Measurements from ENCODE around the gene ZNRF2. TPM values are rescaled to one million over a fixed set of nuclear protein-coding genes. Genes with fewer than 3 reads are reported as not detected.
"Not testable (repeated sequence)": the region's sequence is repeated elsewhere in the genome, so short reads cannot be mapped to it uniquely, and the experiment has no call there.

Gene ZNRF2
- polyA plus RNA-seq, 5 donors = 10.9 to 16.4 (median 11.8) TPM

DNA sequence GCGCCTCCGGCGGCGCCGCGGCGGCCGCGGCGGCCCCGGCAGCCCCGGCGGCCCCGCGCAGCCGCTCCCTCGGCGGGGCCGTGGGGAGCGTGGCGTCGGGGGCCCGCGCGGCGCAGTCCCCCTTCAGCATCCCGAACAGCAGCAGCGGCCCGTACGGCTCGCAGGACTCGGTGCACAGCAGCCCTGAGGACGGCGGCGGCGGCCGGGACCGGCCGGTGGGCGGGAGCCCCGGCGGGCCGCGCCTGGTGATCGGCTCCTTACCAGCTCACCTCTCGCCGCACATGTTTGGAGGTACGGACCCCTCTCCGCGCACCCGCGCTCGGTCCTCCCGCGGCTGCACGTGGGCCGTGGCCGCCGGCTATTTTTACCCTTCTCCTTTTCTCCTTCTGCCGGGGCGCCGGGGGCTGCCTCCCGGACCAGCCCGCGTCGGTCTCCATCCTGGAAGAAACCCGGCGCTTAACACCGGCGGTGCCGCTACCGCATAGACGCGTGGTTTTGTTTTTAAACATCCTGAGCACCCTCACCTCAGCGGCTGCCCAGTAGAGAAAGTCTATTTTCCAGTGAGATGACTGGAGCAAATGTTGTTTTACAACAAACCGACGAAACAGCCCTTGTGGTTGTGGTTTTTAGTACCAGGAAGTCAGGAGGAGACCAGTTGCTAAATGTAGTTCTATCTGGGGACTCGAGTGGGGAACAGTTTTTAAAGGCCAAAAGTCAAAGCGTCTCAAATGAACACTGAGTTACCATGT, 1.3 kb downstream of the ZNRF2 start:
- DNase-seq = peak; percentile 37 to 41

GRCh38 chr7:30286749-30287148, 2.4 kb downstream of the ZNRF2 start:
- DNase-seq = no peak

- not testable (repeated sequence) for DNase-seq
Measured at GRCh38 chr7:30287625-30288024, 3.2 kb downstream of the ZNRF2 start.

GRCh38 chr7:30289634-30290033, 5.2 kb downstream of the ZNRF2 start:
- not testable (repeated sequence) for DNase-seq

DNA sequence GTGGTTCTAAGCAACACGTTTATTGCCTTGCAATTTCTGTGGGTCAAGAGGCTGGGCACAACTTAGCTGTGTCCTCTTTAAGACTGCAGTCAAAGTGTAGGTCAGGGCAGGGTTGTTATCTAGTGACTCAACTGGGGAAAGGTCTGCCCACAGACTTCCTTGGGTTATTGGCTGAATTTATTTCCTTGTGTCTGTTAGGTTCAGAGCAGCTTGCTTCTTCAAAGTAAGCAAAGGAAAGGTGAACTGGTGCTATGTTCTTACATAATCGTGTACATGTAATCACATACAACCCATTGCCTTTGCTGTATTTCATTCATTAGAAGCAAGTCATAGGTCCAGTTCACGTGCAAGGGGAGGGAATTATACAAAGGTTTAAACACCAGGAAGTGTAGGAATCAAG, 5.9 kb downstream of the ZNRF2 start:
- DNase-seq = not testable (repeated sequence)

DNA sequence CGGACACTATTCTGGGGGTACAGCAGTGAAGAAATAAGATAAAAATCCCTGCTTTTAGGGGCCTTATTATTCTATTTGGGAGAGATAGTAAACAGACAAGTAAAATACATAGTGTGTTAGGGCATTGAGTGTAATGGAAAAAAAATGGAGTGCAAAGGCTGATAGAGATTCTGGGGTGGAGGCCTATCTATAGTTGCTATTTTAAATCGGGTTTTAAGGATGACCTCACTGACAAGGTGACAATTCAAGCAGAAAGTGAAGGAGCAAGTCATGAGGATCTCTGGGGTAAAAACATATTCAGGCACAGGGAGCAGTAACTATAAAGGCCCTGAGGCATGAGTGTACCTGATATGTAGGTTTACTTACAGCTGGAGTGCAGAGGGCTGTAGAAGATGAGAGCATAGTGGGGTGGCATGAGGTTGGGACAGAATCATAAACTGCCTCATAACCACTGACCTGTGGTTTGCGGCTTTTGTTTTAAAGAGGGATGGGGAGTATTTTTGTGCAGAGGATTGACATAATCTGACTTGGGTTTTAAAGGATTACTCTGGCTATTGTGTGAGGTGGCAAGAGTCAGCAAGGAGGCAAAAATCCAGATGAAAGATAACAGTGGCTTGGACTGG, 8.1 kb downstream of the ZNRF2 start:
- DNase-seq = not testable (repeated sequence)

DNA sequence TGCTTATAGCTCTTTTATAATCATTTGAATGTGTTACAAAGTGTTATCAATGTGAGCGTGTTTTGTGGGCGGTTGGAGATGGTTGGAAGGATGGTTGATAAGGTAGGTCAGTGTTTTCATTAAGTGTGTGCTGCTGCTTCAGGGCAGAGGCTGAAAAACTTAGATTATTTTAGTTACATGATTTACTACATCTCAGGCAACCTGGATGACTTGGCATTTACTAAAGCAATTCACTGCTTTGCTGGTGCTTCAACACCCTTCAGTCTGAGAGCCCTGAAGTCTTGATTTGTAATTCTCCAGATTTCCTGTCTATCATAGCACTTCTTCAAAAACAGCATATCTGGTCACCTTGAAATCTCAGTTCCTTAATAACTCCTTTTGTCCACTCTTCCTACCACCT, 11.9 kb downstream of the ZNRF2 start:
- DNase-seq = not testable (repeated sequence)

DNA sequence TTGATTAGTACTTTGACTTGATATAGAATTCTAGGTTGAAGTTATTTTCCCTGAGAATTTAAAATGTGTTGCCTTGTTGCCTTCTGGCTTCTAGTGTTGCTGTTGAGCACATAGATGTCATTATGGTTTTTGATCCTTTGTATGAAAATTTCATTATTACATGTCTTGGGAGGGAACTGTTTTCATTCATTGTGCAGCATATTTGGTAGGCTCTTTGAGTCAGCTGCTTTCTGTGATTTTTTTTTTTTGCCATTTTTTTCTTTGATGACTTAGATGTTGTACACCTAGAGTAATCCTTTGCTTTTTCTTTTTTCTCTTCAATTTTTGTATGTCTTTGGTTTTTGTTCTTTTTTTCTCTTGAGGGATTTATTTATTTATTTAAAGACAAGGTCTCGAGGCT, 13.1 kb downstream of the ZNRF2 start:
- DNase-seq = not testable (repeated sequence)

DNA sequence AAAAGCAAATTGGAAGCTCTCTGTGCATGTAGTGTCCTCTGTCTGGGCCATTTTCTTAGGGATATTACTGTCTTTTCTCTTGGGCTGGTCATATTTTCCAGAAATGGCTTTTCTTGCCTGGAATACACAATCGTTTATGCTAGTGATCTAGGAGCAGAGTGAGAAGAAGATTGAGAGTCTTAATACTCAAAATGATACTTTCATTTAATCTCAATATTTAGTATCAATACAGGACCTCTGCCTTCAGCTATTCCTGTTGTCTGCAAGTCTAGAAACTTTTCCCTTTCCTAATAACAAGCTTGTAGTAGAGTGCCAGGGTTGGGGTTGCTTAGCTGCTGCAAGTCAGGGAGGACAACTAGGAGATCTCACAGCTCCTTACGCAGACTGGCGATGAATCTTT, 14.0 kb downstream of the ZNRF2 start:
- not testable (repeated sequence) for DNase-seq

GRCh38 chr7:30301751-30302150, 17.4 kb downstream of the ZNRF2 start:
- DNase-seq = no peak

GRCh38 chr7:30302656-30303311, 18.4 kb downstream of the ZNRF2 start:
- DNase-seq = no peak

- no peak for DNase-seq
Measured at GRCh38 chr7:30303312-30304039, 19.1 kb downstream of the ZNRF2 start.

GRCh38 chr7:30304177-30304884, 19.9 kb downstream of the ZNRF2 start:
- DNase-seq = no peak

- DNase-seq = no peak
Measured at GRCh38 chr7:30306976-30307375, 22.6 kb downstream of the ZNRF2 start.

DNA sequence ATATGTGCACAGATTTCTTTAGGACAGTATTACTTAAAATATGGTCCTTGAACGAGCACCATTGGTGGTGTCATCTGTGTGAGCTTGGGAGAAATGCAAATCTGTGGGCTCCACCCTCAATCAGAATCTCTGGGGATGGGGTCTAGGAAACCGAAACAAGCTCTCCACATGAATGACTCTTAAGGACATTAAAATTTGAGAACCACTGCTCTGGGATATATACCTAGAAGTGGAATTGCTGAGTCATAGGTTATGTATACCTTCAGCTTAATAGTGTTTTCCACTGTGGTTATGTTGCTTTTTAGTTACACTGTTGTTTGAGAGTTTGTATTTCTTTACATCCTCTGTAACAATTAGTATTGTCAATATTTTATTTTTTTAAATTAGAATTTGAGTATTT, 24.0 kb downstream of the ZNRF2 start:
- DNase-seq = no peak

DNA sequence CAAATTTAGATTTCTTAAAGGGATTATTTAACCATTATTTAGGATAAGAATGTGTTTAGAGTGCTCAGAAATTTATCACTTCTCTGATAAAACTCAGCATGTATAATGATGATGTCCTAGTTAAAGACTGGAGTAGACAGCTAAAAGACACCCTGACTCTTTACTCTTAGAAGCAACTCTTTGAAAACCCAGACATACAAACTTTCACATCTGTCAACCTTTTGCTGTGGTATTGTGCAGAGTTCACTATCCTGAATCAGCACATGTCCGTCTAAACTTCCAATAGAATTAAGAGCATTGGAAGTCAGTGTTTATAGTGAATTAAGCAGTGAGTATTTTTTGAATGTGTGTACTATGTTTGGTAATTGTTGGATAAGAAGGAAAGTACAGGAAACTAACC, 24.9 kb downstream of the ZNRF2 start:
- no peak for DNase-seq

GRCh38 chr7:30309842-30310435, 25.5 kb downstream of the ZNRF2 start:
- no peak for DNase-seq

GRCh38 chr7:30310674-30311362, 26.4 kb downstream of the ZNRF2 start:
- DNase-seq = no peak

DNA sequence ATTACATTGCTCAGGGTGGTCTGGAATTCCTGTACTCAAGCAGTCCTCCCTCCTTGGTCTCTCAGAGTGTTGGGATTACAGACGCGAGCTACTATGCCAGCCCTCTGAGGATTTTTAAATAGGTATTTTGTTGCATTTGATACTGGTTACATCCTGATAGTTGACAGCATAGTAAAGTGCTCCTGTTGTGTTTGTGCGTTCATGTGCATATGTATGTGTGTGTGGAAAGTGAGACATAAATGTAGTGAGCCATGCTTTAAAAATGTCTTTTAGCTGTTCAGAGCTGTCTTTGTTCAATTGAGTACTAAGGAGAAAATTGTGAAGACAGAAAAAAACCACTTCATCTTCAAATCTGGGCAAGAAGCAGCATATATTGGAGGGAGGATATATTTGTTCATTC, 27.8 kb downstream of the ZNRF2 start:
- DNase-seq = no peak

- no peak for DNase-seq
Measured at GRCh38 chr7:30313348-30313747, 29.0 kb downstream of the ZNRF2 start.

- no peak for DNase-seq
Measured at GRCh38 chr7:30313793-30314192, 29.4 kb downstream of the ZNRF2 start.

Data from right lung (tissue), 5 donors.